Measurements from ENCODE around the gene EVL. TPM values are rescaled to one million over a fixed set of nuclear protein-coding genes. Genes with fewer than 3 reads are reported as not detected.
A peak's percentile ranks its signal among the peaks of the same experiment; 100 is the strongest.

EVL gene
- total RNA-seq, 1 donor from 2014 or later, result 73.0 TPM

DNA sequence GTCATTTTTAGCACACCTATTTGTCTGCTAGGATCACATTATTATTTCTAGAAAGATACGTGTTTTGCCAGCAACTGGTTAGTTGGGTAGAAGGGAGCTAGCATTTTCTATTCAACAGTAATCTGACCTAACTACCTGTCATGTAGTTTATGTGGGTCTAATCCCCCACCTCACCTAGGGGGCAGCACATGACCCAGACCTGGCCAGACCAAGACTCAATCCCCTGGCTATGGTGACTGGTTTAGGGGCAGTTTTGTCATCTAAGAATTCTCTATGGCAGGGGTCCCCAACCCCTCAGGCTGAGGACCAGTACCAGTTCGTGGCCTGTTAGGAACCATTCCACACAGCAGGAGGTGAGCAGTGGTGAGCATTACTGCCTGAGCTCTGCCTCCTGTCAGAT, 29.5 kb upstream of the EVL start:
- DNase-seq (ENCODE audit: low spot score in 2 of 2) (no peak), FAIRE-seq (no peak)

DNA sequence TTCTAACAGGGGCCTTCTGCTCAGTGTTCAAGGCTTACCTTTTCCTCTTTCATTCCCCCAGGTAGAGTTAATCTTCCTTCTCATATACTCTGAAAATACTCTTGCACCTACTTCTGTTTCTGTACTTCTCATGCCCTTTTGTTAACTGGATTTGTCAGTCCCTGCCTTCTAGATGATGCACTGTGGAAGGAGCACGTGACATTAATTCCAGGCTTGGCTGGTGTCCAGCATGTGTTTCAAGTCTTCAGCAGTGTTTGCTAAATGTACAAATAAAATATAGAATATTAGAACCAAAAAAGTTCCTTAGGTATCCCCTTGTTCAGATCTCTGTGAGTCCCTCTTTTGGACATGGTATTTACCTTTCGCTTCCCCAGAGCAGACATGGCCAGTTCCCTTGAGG, 27.9 kb upstream of the EVL start:
- DNase-seq (ENCODE audit: low spot score in 2 of 2) (no peak), FAIRE-seq (no peak)

- DNase-seq (ENCODE audit: low spot score in 2 of 2) (no peak), FAIRE-seq (no peak)
Measured at GRCh38 chr14:100038065-100038464, 27.2 kb upstream of the EVL start.

- DNase-seq (ENCODE audit: low spot score in 2 of 2) (no peak), FAIRE-seq (no peak)
Measured at GRCh38 chr14:100039903-100040302, 25.3 kb upstream of the EVL start.

- DNase-seq (ENCODE audit: low spot score in 2 of 2), result no peak
- no peak for FAIRE-seq
Measured at GRCh38 chr14:100041271-100041670, 24.0 kb upstream of the EVL start.

- no peak for FAIRE-seq
- no peak for DNase-seq (ENCODE audit: low spot score in 2 of 2)
Measured at GRCh38 chr14:100042286-100042685, 22.9 kb upstream of the EVL start.

- FAIRE-seq, result no peak
- DNase-seq (ENCODE audit: low spot score in 2 of 2), result no peak
Measured at GRCh38 chr14:100045642-100046344, 19.4 kb upstream of the EVL start.

GRCh38 chr14:100047600-100047999, 17.6 kb upstream of the EVL start:
- FAIRE-seq, result no peak
- DNase-seq (ENCODE audit: low spot score in 2 of 2), result no peak

DNA sequence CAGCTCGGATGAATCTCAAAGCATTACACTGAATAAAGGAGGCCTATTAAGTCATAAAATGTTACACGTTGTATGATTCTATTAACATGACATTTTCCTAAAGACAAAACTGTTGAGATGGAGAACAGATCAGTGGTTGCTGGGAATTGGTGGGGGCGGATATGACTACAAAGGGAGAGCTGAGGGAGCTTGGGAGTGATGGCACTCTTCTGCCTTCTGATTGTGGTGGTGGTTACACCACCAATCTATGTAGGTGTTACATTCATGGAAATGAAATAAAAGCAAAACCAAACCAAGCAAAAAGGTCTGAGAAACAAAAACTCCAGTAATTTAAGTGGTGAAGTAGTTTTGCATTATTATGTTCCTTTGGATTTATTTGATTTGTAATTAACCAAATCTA, 16.4 kb upstream of the EVL start:
- DNase-seq (ENCODE audit: low spot score in 2 of 2) (no peak), FAIRE-seq (no peak)

DNA sequence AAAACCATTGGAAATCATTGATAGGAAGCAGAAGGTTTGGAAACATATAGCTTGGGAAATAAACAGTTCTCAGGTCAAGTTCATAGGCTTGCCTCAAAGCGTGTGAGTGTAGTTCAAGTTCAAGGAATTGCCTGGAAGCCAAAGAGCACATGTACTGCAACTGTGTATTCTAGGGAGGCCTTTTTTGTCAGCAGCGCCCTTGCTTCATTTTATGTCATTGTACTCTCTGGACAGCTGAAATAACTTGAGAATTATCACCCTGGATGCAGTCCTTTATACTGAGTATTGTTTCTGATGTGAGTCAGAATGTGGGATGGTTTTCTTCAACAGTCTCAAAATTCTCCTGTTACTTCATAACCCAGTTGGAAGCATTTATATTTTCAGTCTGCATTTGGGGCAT, 16.0 kb upstream of the EVL start:
- DNase-seq (ENCODE audit: low spot score in 2 of 2) (no peak), FAIRE-seq (no peak)

DNA sequence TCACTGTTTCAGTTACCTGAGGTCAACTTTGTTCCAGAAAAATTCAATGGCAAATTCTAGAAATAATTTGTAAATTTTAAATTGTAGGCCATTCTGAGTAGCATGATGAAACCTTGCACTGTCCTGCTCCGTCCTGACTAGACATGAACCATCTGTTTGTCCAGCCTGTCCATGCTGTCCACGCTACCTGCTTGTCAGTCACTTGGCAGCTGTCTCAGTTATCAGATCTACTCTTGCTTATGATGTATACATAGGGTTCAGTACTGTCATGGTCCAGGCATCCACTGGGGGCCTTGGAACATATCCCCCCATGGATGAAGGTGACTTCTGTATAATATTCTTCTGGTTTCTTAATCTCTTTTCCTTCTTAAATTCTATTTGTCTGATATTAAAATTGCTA, 14.1 kb upstream of the EVL start:
- FAIRE-seq (no peak), DNase-seq (ENCODE audit: low spot score in 2 of 2) (no peak)

GRCh38 chr14:100051543-100051942, 13.7 kb upstream of the EVL start:
- no peak for FAIRE-seq
- no peak for DNase-seq (ENCODE audit: low spot score in 2 of 2)

- no peak for FAIRE-seq
- DNase-seq (ENCODE audit: low spot score in 2 of 2), result no peak
Measured at GRCh38 chr14:100052819-100053218, 12.4 kb upstream of the EVL start.

DNA sequence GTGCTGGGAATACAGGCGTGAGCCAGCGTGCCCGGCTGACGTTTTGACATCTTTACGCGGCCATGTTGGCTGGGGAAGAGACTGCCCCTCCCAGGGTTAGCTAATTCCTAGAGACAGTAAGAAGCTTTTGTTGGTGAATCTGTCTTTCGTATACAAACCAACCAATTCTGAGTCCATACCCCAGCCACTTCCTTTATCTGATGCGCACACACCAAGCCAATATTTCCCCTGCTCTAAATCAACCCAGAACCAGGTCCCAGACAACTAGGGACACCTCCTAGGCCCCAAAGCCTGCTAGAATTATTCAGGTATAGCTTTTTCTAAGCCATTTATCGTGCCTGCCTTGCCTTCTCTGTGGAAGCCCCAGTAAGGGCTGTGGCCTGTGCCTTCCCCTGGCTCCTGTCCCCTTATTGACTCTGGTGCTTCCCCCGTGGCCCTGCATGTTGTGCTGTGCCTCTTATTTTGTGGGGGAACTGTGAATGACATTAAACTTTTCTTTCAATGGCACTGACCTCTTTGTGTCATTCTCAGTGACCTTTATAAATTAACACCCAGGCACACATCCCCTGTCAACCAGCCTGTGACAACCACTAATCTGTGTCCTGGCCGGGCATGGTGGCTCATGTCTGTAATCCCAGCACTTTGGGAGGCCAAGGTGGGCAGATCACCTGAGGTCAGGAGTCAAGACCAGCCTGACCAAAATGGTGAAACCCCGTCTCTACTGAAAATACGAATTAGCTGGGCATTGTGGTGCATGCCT, 10.7 kb upstream of the EVL start:
- FAIRE-seq, result no peak
- no peak for DNase-seq (ENCODE audit: low spot score in 2 of 2)

GRCh38 chr14:100056431-100056830, 8.8 kb upstream of the EVL start:
- DNase-seq (ENCODE audit: low spot score in 2 of 2), result no peak
- FAIRE-seq, result no peak

DNA sequence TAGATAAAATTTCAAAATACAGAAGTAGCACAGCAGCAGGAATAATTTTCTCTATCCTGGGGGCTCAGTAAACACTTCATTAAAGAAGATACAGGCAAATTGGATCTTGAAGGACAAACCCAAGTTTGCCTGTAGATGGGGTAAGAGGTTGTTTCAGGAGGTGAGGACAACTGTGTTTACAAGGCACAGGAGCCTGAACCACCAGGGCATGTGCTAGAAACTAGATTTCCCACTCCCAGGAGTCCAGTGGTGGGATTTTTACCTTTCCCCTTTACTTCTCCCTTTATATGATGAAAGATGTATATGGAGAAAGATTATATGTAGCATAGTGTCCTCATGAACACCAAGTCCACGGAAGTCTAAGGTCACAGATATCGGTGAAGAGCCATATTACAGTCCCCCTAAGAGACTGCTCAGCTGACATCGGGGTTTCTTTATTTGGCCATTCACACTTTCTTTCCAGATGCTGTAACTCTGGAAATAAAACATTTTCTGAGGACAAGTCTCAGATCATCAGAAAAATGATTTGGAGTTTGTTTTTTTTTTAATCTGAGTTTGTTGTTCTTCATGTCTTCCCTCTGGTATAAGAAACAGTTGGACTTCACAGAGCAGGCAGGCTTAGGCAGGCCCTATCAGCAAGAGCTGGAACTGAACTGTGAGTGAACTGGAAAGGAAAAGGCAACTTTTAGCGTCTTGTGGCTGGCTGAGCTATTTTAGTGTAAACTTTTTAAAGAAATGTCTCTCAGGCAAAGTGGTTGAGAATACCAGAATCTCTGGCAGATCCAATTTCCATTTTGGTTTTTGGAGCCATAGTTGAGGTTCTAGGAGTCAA, 8.0 kb upstream of the EVL start:
- peak; percentile 22 to 43 for DNase-seq (ENCODE audit: low spot score in 2 of 2)
- no peak for FAIRE-seq

DNA sequence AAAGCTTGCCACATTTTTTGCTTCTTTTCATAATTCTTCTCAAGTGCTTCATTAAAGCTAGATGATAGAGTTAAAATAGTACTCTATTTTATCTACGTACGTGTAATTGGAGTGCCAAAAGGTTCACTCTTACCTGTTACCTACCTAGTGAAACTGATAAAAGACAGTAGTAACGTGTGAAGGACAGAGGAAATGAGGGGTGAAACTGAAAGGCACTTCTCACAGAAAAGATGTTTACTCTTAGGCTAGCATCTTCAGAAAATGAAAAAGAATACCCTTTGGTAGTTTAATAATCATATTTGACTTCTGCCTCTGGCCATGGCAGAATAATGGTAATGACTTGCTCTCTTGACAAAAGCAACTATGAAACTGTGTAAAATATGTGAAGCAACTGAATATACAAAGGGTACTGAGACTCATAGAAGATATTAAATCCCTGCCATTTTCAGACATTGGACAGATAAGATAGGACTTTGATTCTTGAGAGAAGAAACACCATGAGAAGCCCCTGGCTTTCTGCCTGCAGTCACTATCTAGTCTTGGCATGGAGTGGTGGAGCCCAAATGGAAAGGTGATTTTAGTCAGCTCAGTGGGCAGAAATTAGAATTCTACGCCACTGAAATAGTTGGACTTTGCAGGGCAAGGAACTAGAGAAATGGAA, 6.3 kb upstream of the EVL start:
- FAIRE-seq, result no peak
- DNase-seq (ENCODE audit: low spot score in 2 of 2), result no peak

- no peak for FAIRE-seq
- no peak for DNase-seq (ENCODE audit: low spot score in 2 of 2)
Measured at GRCh38 chr14:100059438-100059781, 5.8 kb upstream of the EVL start.

DNA sequence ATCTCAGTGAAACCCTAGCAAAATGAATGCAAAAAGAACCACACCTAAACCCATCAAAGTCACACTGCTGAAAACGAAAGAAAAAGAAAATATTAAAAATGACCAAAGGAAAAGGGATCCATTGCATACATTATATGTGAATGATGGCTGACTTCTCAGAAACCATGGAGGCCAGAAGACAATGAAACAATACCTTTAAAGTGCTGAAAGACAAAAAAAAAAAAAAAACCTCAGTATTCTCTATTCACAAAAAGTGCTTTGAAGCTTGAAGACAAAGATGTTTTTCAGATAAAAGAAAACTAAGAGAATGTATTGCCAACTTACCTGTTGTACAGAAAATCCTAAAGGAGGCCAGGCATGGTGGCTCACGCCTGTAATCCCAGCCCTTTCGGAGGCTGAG, 4.5 kb upstream of the EVL start:
- DNase-seq (ENCODE audit: low spot score in 2 of 2) (no peak), FAIRE-seq (no peak)

GRCh38 chr14:100062590-100062989, 2.6 kb upstream of the EVL start:
- FAIRE-seq, result no peak
- DNase-seq (ENCODE audit: low spot score in 2 of 2), result no peak

All from frontal cortex (tissue), 4 donors.